ENCODE data around the gene SLC4A7.

DNA sequence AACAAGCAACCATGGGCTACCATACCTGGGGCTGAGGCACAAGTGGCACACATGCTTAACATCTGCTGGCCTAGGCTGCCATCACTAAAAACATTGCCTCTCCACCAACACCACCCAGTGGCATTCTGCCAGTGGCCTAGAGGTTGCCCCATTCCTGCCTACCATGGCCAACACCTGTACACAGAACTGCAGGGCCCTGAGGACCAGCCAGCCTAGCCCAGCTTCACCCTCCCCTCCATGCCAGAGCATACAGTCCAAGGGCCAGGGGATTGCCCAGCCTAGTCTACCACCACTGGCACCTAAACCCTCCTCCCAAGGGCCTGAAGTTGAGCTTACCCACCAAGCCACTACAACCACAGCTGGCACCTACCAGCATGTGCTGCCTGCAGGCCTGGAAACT lies 150.3 kb downstream of the SLC4A7 start:
- TF ChIP-seq, protein P1, sequence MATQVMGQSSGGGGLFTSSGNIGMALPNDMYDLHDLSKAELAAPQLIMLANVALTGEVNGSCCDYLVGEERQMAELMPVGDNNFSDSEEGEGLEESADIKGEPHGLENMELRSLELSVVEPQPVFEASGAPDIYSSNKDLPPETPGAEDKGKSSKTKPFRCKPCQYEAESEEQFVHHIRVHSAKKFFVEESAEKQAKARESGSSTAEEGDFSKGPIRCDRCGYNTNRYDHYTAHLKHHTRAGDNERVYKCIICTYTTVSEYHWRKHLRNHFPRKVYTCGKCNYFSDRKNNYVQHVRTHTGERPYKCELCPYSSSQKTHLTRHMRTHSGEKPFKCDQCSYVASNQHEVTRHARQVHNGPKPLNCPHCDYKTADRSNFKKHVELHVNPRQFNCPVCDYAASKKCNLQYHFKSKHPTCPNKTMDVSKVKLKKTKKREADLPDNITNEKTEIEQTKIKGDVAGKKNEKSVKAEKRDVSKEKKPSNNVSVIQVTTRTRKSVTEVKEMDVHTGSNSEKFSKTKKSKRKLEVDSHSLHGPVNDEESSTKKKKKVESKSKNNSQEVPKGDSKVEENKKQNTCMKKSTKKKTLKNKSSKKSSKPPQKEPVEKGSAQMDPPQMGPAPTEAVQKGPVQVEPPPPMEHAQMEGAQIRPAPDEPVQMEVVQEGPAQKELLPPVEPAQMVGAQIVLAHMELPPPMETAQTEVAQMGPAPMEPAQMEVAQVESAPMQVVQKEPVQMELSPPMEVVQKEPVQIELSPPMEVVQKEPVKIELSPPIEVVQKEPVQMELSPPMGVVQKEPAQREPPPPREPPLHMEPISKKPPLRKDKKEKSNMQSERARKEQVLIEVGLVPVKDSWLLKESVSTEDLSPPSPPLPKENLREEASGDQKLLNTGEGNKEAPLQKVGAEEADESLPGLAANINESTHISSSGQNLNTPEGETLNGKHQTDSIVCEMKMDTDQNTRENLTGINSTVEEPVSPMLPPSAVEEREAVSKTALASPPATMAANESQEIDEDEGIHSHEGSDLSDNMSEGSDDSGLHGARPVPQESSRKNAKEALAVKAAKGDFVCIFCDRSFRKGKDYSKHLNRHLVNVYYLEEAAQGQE (IDR thresholded peaks at IDR 0.05; ENCODE audit: low read depth, low read length) = no peak
- TF ChIP-seq, protein P2, sequence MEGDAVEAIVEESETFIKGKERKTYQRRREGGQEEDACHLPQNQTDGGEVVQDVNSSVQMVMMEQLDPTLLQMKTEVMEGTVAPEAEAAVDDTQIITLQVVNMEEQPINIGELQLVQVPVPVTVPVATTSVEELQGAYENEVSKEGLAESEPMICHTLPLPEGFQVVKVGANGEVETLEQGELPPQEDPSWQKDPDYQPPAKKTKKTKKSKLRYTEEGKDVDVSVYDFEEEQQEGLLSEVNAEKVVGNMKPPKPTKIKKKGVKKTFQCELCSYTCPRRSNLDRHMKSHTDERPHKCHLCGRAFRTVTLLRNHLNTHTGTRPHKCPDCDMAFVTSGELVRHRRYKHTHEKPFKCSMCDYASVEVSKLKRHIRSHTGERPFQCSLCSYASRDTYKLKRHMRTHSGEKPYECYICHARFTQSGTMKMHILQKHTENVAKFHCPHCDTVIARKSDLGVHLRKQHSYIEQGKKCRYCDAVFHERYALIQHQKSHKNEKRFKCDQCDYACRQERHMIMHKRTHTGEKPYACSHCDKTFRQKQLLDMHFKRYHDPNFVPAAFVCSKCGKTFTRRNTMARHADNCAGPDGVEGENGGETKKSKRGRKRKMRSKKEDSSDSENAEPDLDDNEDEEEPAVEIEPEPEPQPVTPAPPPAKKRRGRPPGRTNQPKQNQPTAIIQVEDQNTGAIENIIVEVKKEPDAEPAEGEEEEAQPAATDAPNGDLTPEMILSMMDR (IDR thresholded peaks at IDR 0.05 in 2 of 3, conservative IDR thresholded peaks at IDR 0.05 in 1 of 3; ENCODE audit: control insufficient read depth in 2 of 3, extremely low read depth in 1 of 3, insufficient read depth in 1 of 3, low read depth in 3 of 3, low read length in 3 of 3) = no peak
- no peak for TF ChIP-seq ZNF207 (IDR thresholded peaks at IDR 0.05; ENCODE audit: borderline replicate concordance)
- no peak for TF ChIP-seq POLR2A (IDR thresholded peaks at IDR 0.05; ENCODE audit: low read depth, low read length)
- TF ChIP-seq CEBPB (IDR thresholded peaks at IDR 0.05; ENCODE audit: borderline replicate concordance in 1 of 2, low read depth in 2 of 2, low read length in 2 of 2) = no peak
- TF ChIP-seq ESRRA (IDR thresholded peaks at IDR 0.05; ENCODE audit: low read length) = no peak

Measured in GM12878 (cell line).